Activated CD4-positive, alpha-beta T cell treated with anti-CD3 and anti-CD28 coated beads, Interleukin-2, amount 50 U/mL, for 4 hours (primary cell): ENCODE measurements around the gene ASIC1.
"Not testable (repeated sequence)": the region's sequence is repeated elsewhere in the genome, so short reads cannot be mapped to it uniquely, and the experiment has no call there.

ENCODE experiments used
- DNase-seq, 2 experiments: peaks; one replicate each; pipeline ENCODE4 v3.0.0-alpha.2; 2020

Gene ASIC1

GRCh38 chr12:50057000-50057841 is at the start of gene ASIC1:
ASIC1 (plus strand) TSS chr12:50057596; CDS start chr12:50058767, 1,171 bp downstream.
- DNase-seq = peak; percentile 38 to 42

- DNase-seq = no peak
Observed at GRCh38 chr12:50013361-50014147, 43.8 kb upstream of the ASIC1 start.

- no peak for DNase-seq
Observed at GRCh38 chr12:50014342-50014741, 43.1 kb upstream of the ASIC1 start.

GRCh38 chr12:50016501-50017475 is 40.6 kb upstream of the ASIC1 start:
- DNase-seq = no peak

- DNase-seq = no peak
Observed at GRCh38 chr12:50017641-50018040, 39.8 kb upstream of the ASIC1 start.

GRCh38 chr12:50018154-50018553 is 39.2 kb upstream of the ASIC1 start:
- no peak for DNase-seq

GRCh38 chr12:50018968-50019367 is 38.4 kb upstream of the ASIC1 start:
- DNase-seq = no peak

- no peak for DNase-seq
Observed at GRCh38 chr12:50019524-50019923, 37.9 kb upstream of the ASIC1 start.

- no peak for DNase-seq
Observed at GRCh38 chr12:50021031-50021430, 36.4 kb upstream of the ASIC1 start.

- no peak for DNase-seq
Observed at GRCh38 chr12:50022903-50023302, 34.5 kb upstream of the ASIC1 start.

- no peak for DNase-seq
Observed at GRCh38 chr12:50024227-50024626, 33.2 kb upstream of the ASIC1 start.

GRCh38 chr12:50024805-50025186 is 32.6 kb upstream of the ASIC1 start:
- DNase-seq = no peak

GRCh38 chr12:50025187-50026059 is 32.0 kb upstream of the ASIC1 start, which contains the start of gene RACGAP1:
RACGAP1 (minus strand) TSS chr12:50025494; CDS start chr12:50016715, 8,779 bp downstream.
- DNase-seq = peak; percentile 92 to 95

GRCh38 chr12:50026691-50027090 is 30.7 kb upstream of the ASIC1 start:
- no peak for DNase-seq

- DNase-seq = not testable (repeated sequence)
Observed at GRCh38 chr12:50030449-50030848, 26.9 kb upstream of the ASIC1 start.

- DNase-seq = no peak
Observed at GRCh38 chr12:50032515-50032853, 24.9 kb upstream of the ASIC1 start.

GRCh38 chr12:50032854-50033581 is 24.4 kb upstream of the ASIC1 start:
- DNase-seq = no peak

- no peak for DNase-seq
Observed at GRCh38 chr12:50038336-50038735, 19.1 kb upstream of the ASIC1 start.

- peak; percentile 79 to 85 for DNase-seq
Observed at GRCh38 chr12:50039151-50039835, 18.1 kb upstream of the ASIC1 start.

- no peak for DNase-seq
Observed at GRCh38 chr12:50040657-50041056, 16.7 kb upstream of the ASIC1 start.
